ENCODE results near the gene BCL7C.

The BCL7C gene

GRCh38 chr16:30858829-30859423 lies 35.0 kb downstream of the BCL7C start:
- Histone ChIP-seq H4K20me1 (ENCODE audit: control insufficient read depth, insufficient read depth, low read depth, low read length) (no peaks in the 10 kb centered on the region), H3K79me2 (ENCODE audit: control insufficient read depth, low read length) (no peaks in the 10 kb centered on the region), H3K4me3 (ENCODE audit: low read length) (no peak overlapping the region), H3K4me1 (ENCODE audit: control insufficient read depth, low read length) (no peaks in the 10 kb centered on the region), H3K27me3 (ENCODE audit: control insufficient read depth, low read length) (0 out of 2 replicates have a peak, but pooled peaks cover 3% of the 10 kb centered on the region), H3K36me3 (ENCODE audit: control insufficient read depth, low read length) (no peaks in the 10 kb centered on the region), H3K27ac (ENCODE audit: low read depth, low read length) (no peak overlapping the region), H3K9me2 (replicated peaks; ENCODE audit: control insufficient read depth, low read length) (no peaks in the 10 kb centered on the region), H3F3A (ENCODE audit: control insufficient read depth, insufficient read depth) (no peaks in the 10 kb centered on the region), H3K4me2 (ENCODE audit: low read length) (no peak overlapping the region), H3K9me3 (ENCODE audit: control insufficient read depth, insufficient read depth, low read length) (no peaks in the 10 kb centered on the region)
- TF ChIP-seq CTCF (IDR thresholded peaks at IDR 0.05; ENCODE audit: low read depth, low read length, poor library complexity, severe bottlenecking) = no peak
- no peak for TF ChIP-seq EZH2phosphoT487 (IDR thresholded peaks at IDR 0.05; ENCODE audit: borderline replicate concordance, low read length)

- Histone ChIP-seq H3K27me3 (ENCODE audit: control insufficient read depth, low read length) (0 out of 2 replicates have a peak, but pooled peaks cover 3% of the 10 kb centered on the region), H3K27ac (ENCODE audit: low read depth, low read length) (no peak overlapping the region), H3K4me1 (ENCODE audit: control insufficient read depth, low read length) (no peaks in the 10 kb centered on the region), H3K4me3 (ENCODE audit: low read length) (no peak overlapping the region), H3K4me2 (ENCODE audit: low read length) (no peak overlapping the region), H3K36me3 (ENCODE audit: control insufficient read depth, low read length) (no peaks in the 10 kb centered on the region), H3K79me2 (ENCODE audit: control insufficient read depth, low read length) (no peaks in the 10 kb centered on the region), H3F3A (ENCODE audit: control insufficient read depth, insufficient read depth) (no peaks in the 10 kb centered on the region), H4K20me1 (ENCODE audit: control insufficient read depth, insufficient read depth, low read depth, low read length) (no peaks in the 10 kb centered on the region), H3K9me2 (replicated peaks; ENCODE audit: control insufficient read depth, low read length) (no peaks in the 10 kb centered on the region), H3K9me3 (ENCODE audit: control insufficient read depth, insufficient read depth, low read length) (no peaks in the 10 kb centered on the region)
- TF ChIP-seq EZH2phosphoT487 (IDR thresholded peaks at IDR 0.05; ENCODE audit: borderline replicate concordance, low read length) = no peak
- TF ChIP-seq CTCF (IDR thresholded peaks at IDR 0.05; ENCODE audit: low read depth, low read length, poor library complexity, severe bottlenecking) = no peak
These were observed 35.8 kb downstream of the BCL7C start for GRCh38 chr16:30858111-30858495.

GRCh38 chr16:30853758-30854157 lies 40.1 kb downstream of the BCL7C start:
- H3K4me2 ChIP-seq (ENCODE audit: low read length) = no peak overlapping the region
- no peak overlapping the region for H3K27ac ChIP-seq (ENCODE audit: low read depth, low read length)
- H3K27me3 ChIP-seq (ENCODE audit: control insufficient read depth, low read length) = 0 out of 2 replicates have a peak, but pooled peaks cover 3% of the 10 kb centered on the region
- no peaks in the 10 kb centered on the region for H3K36me3 ChIP-seq (ENCODE audit: control insufficient read depth, low read length)
- no peaks in the 10 kb centered on the region for H3F3A ChIP-seq (ENCODE audit: control insufficient read depth, insufficient read depth)
- H3K4me3 ChIP-seq (ENCODE audit: low read length) = no peak overlapping the region
- TF ChIP-seq EZH2phosphoT487 (IDR thresholded peaks at IDR 0.05; ENCODE audit: borderline replicate concordance, low read length) (no peak), CTCF (IDR thresholded peaks at IDR 0.05; ENCODE audit: low read depth, low read length, poor library complexity, severe bottlenecking) (no peak)
- H3K79me2 ChIP-seq (ENCODE audit: control insufficient read depth, low read length) = no peaks in the 10 kb centered on the region
- no peaks in the 10 kb centered on the region for H3K9me2 ChIP-seq (replicated peaks; ENCODE audit: control insufficient read depth, low read length)
- H3K9me3 ChIP-seq (ENCODE audit: control insufficient read depth, insufficient read depth, low read length) = no peaks in the 10 kb centered on the region
- H4K20me1 ChIP-seq (ENCODE audit: control insufficient read depth, insufficient read depth, low read depth, low read length) = no peaks in the 10 kb centered on the region
- H3K4me1 ChIP-seq (ENCODE audit: control insufficient read depth, low read length) = no peaks in the 10 kb centered on the region
